HG03039 (cell line): ENCODE measurements around the gene PIGX.
A peak's percentile ranks its signal among the peaks of the same experiment; 100 is the strongest.
"Not testable (repeated sequence)": the region's sequence is repeated elsewhere in the genome, so short reads cannot be mapped to it uniquely, and the experiment has no call there.

Experiments
- ATAC-seq: cut with Tn5 transposase; IDR thresholded peaks from one replicate; pipeline ENCODE4 v1.9.1; 2021; ENCODE audit warnings: mild to moderate bottlenecking, moderate library complexity; ENCODE audit not compliant: unreplicated experiment

Gene PIGX

GRCh38 chr3:196700801-196701200 is 11.4 kb upstream of the PIGX start:
- no peak for ATAC-seq

- ATAC-seq = no peak
These were observed 5.8 kb upstream of the PIGX start for GRCh38 chr3:196706327-196706726.

- ATAC-seq = no peak
These were observed 5.4 kb upstream of the PIGX start for GRCh38 chr3:196706731-196707130.

GRCh38 chr3:196707566-196707965 is 4.6 kb upstream of the PIGX start:
- no peak for ATAC-seq

- ATAC-seq = no peak
These were observed 3.7 kb upstream of the PIGX start for GRCh38 chr3:196708467-196708866.

- peak; percentile 45 for ATAC-seq
These were observed 587 bp downstream of the PIGX start for GRCh38 chr3:196712514-196713413.

- not testable (repeated sequence) for ATAC-seq
These were observed 5.0 kb downstream of the PIGX start for GRCh38 chr3:196717162-196717561.

- no peak for ATAC-seq
These were observed 8.9 kb downstream of the PIGX start for GRCh38 chr3:196721097-196721496.

GRCh38 chr3:196726788-196727675 is 14.9 kb downstream of the PIGX start:
- no peak for ATAC-seq

- no peak for ATAC-seq
These were observed 23.6 kb downstream of the PIGX start for GRCh38 chr3:196735751-196736150.

- no peak for ATAC-seq
These were observed 24.6 kb downstream of the PIGX start for GRCh38 chr3:196736670-196737374.

GRCh38 chr3:196737655-196738054 is 25.5 kb downstream of the PIGX start:
- no peak for ATAC-seq

- ATAC-seq = peak; percentile 87
These were observed 27.7 kb downstream of the PIGX start, which contains the start of gene PAK2 for GRCh38 chr3:196739671-196740480. Gene PAK2 (plus strand): TSS chr3:196739857. CDS start chr3:196782647, 42,790 bp downstream.

- no peak for ATAC-seq
These were observed 28.5 kb downstream of the PIGX start for GRCh38 chr3:196740481-196741248.

GRCh38 chr3:196741249-196741889 is 29.2 kb downstream of the PIGX start:
- ATAC-seq = no peak

GRCh38 chr3:196743569-196743968 is 31.4 kb downstream of the PIGX start:
- ATAC-seq = not testable (repeated sequence)

GRCh38 chr3:196749125-196749524 is 36.9 kb downstream of the PIGX start:
- ATAC-seq = no peak

- no peak for ATAC-seq
These were observed 41.0 kb downstream of the PIGX start for GRCh38 chr3:196753201-196753600.
